ENCODE results near the gene PRKAR1B. TPM values are rescaled to one million over a fixed set of nuclear protein-coding genes. Genes with fewer than 3 reads are reported as not detected.

Gene PRKAR1B
- total RNA-seq, 2 donors from 2014 or later, result 33.5 to 43.2 TPM

- Histone ChIP-seq H3K36me3 (ENCODE audit: control insufficient read depth, insufficient read depth, low read length) (peaks cover 49% of the 10 kb centered on the region), H3K9me3 (ENCODE audit: control insufficient read depth, low read length) (peaks cover 32% of the 10 kb centered on the region), H3K27me3 (ENCODE audit: control insufficient read depth, insufficient read depth, low read length, poor library complexity, severe bottlenecking) (no peaks in the 10 kb centered on the region), H3K27ac (ENCODE audit: low read depth, low read length) (no peak overlapping the region), H3K4me3 (ENCODE audit: low read length) (no peak overlapping the region), H3K4me1 (ENCODE audit: control insufficient read depth, insufficient read depth, low read length) (no peaks in the 10 kb centered on the region), H3K9ac (ENCODE audit: extremely low read depth, low read length, poor library complexity, severe bottlenecking) (no peak overlapping the region)
- DNase-seq, result no peak
- Mint-ChIP-seq H3K4me3 (no peak overlapping the region), H3K4me1 (peaks cover 5% of the 10 kb centered on the region), H3K9me3 (peaks cover 11% of the 10 kb centered on the region), H3K36me3 (ENCODE audit: low read depth) (peaks cover 16% of the 10 kb centered on the region), H3K27me3 (ENCODE audit: insufficient read depth) (no peaks in the 10 kb centered on the region), H3K27ac (no peak overlapping the region)
- 94% methylated on average over 20 to 23 of the region's 23 CpGs for WGBS, 2 experiments (ENCODE audit: insufficient coverage in 1 of 2, insufficient read length in 1 of 2)
- no peak for TF ChIP-seq CTCF (conservative IDR thresholded peaks at IDR 0.05)
Observed at GRCh38 chr7:730501-731439, 3.7 kb upstream of the PRKAR1B start.

- DNase-seq, result no peak
- Mint-ChIP-seq H3K27ac (no peak overlapping the region), H3K4me1 (peaks cover 5% of the 10 kb centered on the region), H3K36me3 (ENCODE audit: low read depth) (peaks cover 27% of the 10 kb centered on the region), H3K27me3 (ENCODE audit: insufficient read depth) (no peaks in the 10 kb centered on the region), H3K4me3 (no peak overlapping the region), H3K9me3 (peaks cover 25% of the 10 kb centered on the region)
- peaks cover 40% of the 10 kb centered on the region for H3K36me3 ChIP-seq (ENCODE audit: control insufficient read depth, insufficient read depth, low read length)
- H3K9me3 ChIP-seq (ENCODE audit: control insufficient read depth, low read length), result peaks cover 28% of the 10 kb centered on the region
- H3K4me1 ChIP-seq (ENCODE audit: control insufficient read depth, insufficient read depth, low read length), result no peaks in the 10 kb centered on the region
- H3K4me3 ChIP-seq (ENCODE audit: low read length), result no peak overlapping the region
- no peaks in the 10 kb centered on the region for H3K27me3 ChIP-seq (ENCODE audit: control insufficient read depth, insufficient read depth, low read length, poor library complexity, severe bottlenecking)
- TF ChIP-seq CTCF (conservative IDR thresholded peaks at IDR 0.05), result no peak
- no peak overlapping the region for H3K27ac ChIP-seq (ENCODE audit: low read depth, low read length)
- H3K9ac ChIP-seq (ENCODE audit: extremely low read depth, low read length, poor library complexity, severe bottlenecking), result no peak overlapping the region
- WGBS, 2 experiments (ENCODE audit: insufficient coverage in 1 of 2, insufficient read length in 1 of 2), result 95 to 97% methylated on average over 21 to 29 of the region's 29 CpGs
Observed at GRCh38 chr7:729140-730000, 2.3 kb upstream of the PRKAR1B start.

- no peaks in the 10 kb centered on the region for H3K27me3 ChIP-seq (ENCODE audit: control insufficient read depth, insufficient read depth, low read length, poor library complexity, severe bottlenecking)
- Mint-ChIP-seq H3K27me3 (ENCODE audit: insufficient read depth) (no peaks in the 10 kb centered on the region), H3K36me3 (ENCODE audit: low read depth) (peaks cover 34% of the 10 kb centered on the region), H3K9me3 (peaks cover 33% of the 10 kb centered on the region), H3K4me3 (peak overlapping the region; percentile 62), H3K27ac (no peak overlapping the region), H3K4me1 (peaks cover 5% of the 10 kb centered on the region)
- TF ChIP-seq CTCF (conservative IDR thresholded peaks at IDR 0.05), result no peak
- H3K4me1 ChIP-seq (ENCODE audit: control insufficient read depth, insufficient read depth, low read length), result no peaks in the 10 kb centered on the region
- peaks cover 28% of the 10 kb centered on the region for H3K9me3 ChIP-seq (ENCODE audit: control insufficient read depth, low read length)
- WGBS, 2 experiments (ENCODE audit: insufficient coverage in 1 of 2, insufficient read length in 1 of 2), result 94 to 100% methylated on average over 6 to 9 of the region's 9 CpGs
- no peak for DNase-seq
- no peak overlapping the region for H3K27ac ChIP-seq (ENCODE audit: low read depth, low read length)
- peak overlapping the region; percentile 81 for H3K4me3 ChIP-seq (ENCODE audit: low read length)
- peaks cover 32% of the 10 kb centered on the region for H3K36me3 ChIP-seq (ENCODE audit: control insufficient read depth, insufficient read depth, low read length)
- H3K9ac ChIP-seq (ENCODE audit: extremely low read depth, low read length, poor library complexity, severe bottlenecking), result no peak overlapping the region
Observed at GRCh38 chr7:728602-729001, 1.5 kb upstream of the PRKAR1B start.

Measured in endodermal cell (in vitro differentiated cells).